ENCODE measurements around the gene FAM241B. TPM values are rescaled to one million over a fixed set of nuclear protein-coding genes. Genes with fewer than 3 reads are reported as not detected.

The FAM241B gene
- polyA plus RNA-seq, 1 donor (not counting 4 experiments of a cell fraction or from before 2014, with no cell fraction given), result 7.9 TPM

DNA sequence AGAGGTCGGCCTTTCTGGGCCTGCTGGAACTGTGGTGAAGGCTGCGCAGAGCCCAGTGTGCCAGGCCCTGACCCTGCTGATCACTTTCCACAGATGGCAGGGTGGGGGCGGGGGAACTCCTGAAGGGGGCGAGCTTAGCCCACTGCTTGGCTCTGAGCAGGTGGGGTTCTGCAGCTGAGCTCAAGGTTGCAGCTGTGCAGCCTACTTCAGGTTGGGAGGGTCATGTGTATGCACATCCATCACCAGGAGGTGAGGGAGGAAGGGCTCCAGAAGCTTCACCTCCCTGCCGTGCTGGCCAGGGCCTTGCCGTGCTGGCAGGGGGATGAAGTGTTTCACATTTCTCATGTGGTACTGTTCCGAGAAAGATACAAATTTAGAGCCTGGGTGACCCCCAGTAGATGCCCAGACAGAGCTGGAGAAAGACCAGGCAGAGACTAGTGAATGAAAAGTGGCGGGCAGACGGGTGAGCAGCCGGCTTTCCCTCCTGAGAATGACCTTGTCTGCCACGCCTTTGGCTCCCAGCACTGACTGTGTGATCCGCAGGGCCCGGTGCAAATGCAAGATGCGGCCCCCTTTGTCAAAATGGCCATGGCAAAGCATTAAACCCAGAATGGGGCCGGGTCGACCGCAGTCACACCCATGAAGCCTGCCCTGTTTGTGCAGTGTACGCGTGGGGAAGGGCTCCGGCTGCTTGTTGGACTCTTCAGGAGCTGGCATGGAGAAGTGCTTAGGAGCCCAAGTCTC is 25.2 kb downstream of the FAM241B start:
- FAIRE-seq, result no peak
- Histone ChIP-seq H4K20me1 (ENCODE audit: control insufficient read depth, extremely low read depth, insufficient read depth, low read length) (no peaks in the 10 kb centered on the region), H3K4me1 (ENCODE audit: control insufficient read depth, extremely low read depth, insufficient read depth, low read length) (no peaks in the 10 kb centered on the region), H3K9me1 (ENCODE audit: control insufficient read depth, extremely low read depth, insufficient read depth, low read length) (no peaks in the 10 kb centered on the region), H3K9me3 (ENCODE audit: control insufficient read depth, low read depth, low read length) (no peaks in the 10 kb centered on the region), H3K79me2 (ENCODE audit: control insufficient read depth, insufficient read depth, low read length) (no peaks in the 10 kb centered on the region), H3K27me3 (ENCODE audit: control insufficient read depth, extremely low read depth, insufficient read depth, low read length) (peaks cover 33% of the 10 kb centered on the region), H3K4me2 (ENCODE audit: control insufficient read depth, extremely low read depth, insufficient read depth, low read depth, low read length) (no peak overlapping the region), H2AFZ (ENCODE audit: control insufficient read depth, low read length) (no peak overlapping the region), H3K4me3 (ENCODE audit: control insufficient read depth in 2 of 3, extremely low read depth in 1 of 3, insufficient read depth in 2 of 3, low read depth in 1 of 3, low read length in 3 of 3) (no peak overlapping the region), H3K9ac (ENCODE audit: control insufficient read depth, extremely low read depth, insufficient read depth, low read length) (no peak overlapping the region), H3K36me3 (ENCODE audit: control insufficient read depth in 2 of 2, extremely low read depth in 1 of 2, insufficient read depth in 2 of 2, low read length in 2 of 2) (no peaks in the 10 kb centered on the region), H3K27ac (ENCODE audit: control insufficient read depth, insufficient read depth, low read length) (no peak overlapping the region)
- TF ChIP-seq EZH2 (IDR thresholded peaks at IDR 0.05; ENCODE audit: low read length), result no peak
- TF ChIP-seq, protein P1, sequence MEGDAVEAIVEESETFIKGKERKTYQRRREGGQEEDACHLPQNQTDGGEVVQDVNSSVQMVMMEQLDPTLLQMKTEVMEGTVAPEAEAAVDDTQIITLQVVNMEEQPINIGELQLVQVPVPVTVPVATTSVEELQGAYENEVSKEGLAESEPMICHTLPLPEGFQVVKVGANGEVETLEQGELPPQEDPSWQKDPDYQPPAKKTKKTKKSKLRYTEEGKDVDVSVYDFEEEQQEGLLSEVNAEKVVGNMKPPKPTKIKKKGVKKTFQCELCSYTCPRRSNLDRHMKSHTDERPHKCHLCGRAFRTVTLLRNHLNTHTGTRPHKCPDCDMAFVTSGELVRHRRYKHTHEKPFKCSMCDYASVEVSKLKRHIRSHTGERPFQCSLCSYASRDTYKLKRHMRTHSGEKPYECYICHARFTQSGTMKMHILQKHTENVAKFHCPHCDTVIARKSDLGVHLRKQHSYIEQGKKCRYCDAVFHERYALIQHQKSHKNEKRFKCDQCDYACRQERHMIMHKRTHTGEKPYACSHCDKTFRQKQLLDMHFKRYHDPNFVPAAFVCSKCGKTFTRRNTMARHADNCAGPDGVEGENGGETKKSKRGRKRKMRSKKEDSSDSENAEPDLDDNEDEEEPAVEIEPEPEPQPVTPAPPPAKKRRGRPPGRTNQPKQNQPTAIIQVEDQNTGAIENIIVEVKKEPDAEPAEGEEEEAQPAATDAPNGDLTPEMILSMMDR (optimal IDR thresholded peaks at IDR 0.05 in 1 of 3, IDR thresholded peaks at IDR 0.05 in 1 of 3, conservative IDR thresholded peaks at IDR 0.05 in 1 of 3; ENCODE audit: extremely low read depth in 1 of 3, insufficient read depth in 2 of 3, low read length in 3 of 3), result no peak
- DNase-seq (ENCODE audit: low read depth, low spot score), result no peak
- dilution Hi-C loops (cut with MboI; ENCODE audit: extremely low pct_ligation_motif_present, low sequenced_read_pairs), result no loop called here

DNA sequence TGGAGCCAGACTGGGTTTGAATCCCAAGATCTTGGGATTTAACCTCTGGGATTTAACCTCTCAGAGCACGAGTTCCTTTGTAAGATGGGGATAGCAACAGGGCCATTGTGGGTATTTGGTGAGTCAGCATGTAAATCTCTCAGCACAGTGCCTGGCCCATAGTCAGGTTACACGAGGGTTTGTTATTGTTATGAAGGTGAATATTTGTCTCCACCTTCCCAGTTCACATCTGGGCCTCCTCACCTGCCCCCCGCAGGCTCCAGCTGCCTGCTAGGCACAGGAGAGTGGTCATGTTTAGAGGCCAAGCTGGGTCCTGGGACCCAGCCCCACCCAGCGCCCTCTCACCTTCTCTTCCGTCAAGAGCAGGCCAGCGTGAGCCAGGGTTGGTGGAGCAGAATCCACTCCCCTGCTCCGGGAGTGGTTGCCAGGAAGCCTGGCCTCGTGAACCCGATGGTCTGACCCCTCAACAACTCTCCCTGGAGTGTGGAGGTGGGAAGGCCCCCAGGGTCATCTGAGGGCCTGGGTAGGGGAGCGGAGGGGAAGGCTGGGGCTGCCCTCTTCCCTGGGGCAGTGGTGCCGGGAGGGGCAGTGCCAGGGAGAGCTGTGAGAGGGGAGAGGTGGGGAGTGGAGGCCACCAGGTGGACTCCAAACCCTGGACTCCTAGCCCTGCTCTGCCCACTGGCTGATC is 26.0 kb downstream of the FAM241B start:
- TF ChIP-seq EZH2 (IDR thresholded peaks at IDR 0.05; ENCODE audit: low read length), result no peak
- TF ChIP-seq, protein P1 (optimal IDR thresholded peaks at IDR 0.05 in 1 of 3, IDR thresholded peaks at IDR 0.05 in 1 of 3, conservative IDR thresholded peaks at IDR 0.05 in 1 of 3; ENCODE audit: extremely low read depth in 1 of 3, insufficient read depth in 2 of 3, low read length in 3 of 3), result no peak
- no peaks in the 10 kb centered on the region for H3K9me3 ChIP-seq (ENCODE audit: control insufficient read depth, low read depth, low read length)
- H3K27me3 ChIP-seq (ENCODE audit: control insufficient read depth, extremely low read depth, insufficient read depth, low read length), result peaks cover 30% of the 10 kb centered on the region
- FAIRE-seq, result no peak
- no peak overlapping the region for H3K9ac ChIP-seq (ENCODE audit: control insufficient read depth, extremely low read depth, insufficient read depth, low read length)
- no peak overlapping the region for H3K4me2 ChIP-seq (ENCODE audit: control insufficient read depth, extremely low read depth, insufficient read depth, low read depth, low read length)
- H3K4me1 ChIP-seq (ENCODE audit: control insufficient read depth, extremely low read depth, insufficient read depth, low read length), result no peaks in the 10 kb centered on the region
- H4K20me1 ChIP-seq (ENCODE audit: control insufficient read depth, extremely low read depth, insufficient read depth, low read length), result no peaks in the 10 kb centered on the region
- H2AFZ ChIP-seq (ENCODE audit: control insufficient read depth, low read length), result no peak overlapping the region
- H3K4me3 ChIP-seq (ENCODE audit: control insufficient read depth in 2 of 3, extremely low read depth in 1 of 3, insufficient read depth in 2 of 3, low read depth in 1 of 3, low read length in 3 of 3), result no peak overlapping the region
- DNase-seq (ENCODE audit: low read depth, low spot score), result no peak
- no peaks in the 10 kb centered on the region for H3K9me1 ChIP-seq (ENCODE audit: control insufficient read depth, extremely low read depth, insufficient read depth, low read length)
- dilution Hi-C loops (cut with MboI; ENCODE audit: extremely low pct_ligation_motif_present, low sequenced_read_pairs), result no loop called here
- no peaks in the 10 kb centered on the region for H3K36me3 ChIP-seq (ENCODE audit: control insufficient read depth in 2 of 2, extremely low read depth in 1 of 2, insufficient read depth in 2 of 2, low read length in 2 of 2)
- H3K79me2 ChIP-seq (ENCODE audit: control insufficient read depth, insufficient read depth, low read length), result no peaks in the 10 kb centered on the region
- no peak overlapping the region for H3K27ac ChIP-seq (ENCODE audit: control insufficient read depth, insufficient read depth, low read length)
